D721Med (cell line): ENCODE results near the gene IL17REL.

Experiments
- DNase-seq: peaks from one replicate; pipeline ENCODE4 v3.0.0; 2011; ENCODE audit warnings: low spot score; ENCODE audit not compliant: insufficient read length
- FAIRE-seq: peaks from 2 replicates; lab custom pipeline; 2011; peaks lifted over from hg19 to GRCh38; lab: Jason Lieb, UNC
- TF ChIP-seq, protein P1 (sequence below): IDR thresholded peaks from 2 replicates; pipeline ENCODE4 v1.5.1; 2012; ENCODE audit warnings: mild to moderate bottlenecking, control low read depth; ENCODE audit not compliant: insufficient read depth; ENCODE audit errors: missing control alignments

IL17REL gene

DNA sequence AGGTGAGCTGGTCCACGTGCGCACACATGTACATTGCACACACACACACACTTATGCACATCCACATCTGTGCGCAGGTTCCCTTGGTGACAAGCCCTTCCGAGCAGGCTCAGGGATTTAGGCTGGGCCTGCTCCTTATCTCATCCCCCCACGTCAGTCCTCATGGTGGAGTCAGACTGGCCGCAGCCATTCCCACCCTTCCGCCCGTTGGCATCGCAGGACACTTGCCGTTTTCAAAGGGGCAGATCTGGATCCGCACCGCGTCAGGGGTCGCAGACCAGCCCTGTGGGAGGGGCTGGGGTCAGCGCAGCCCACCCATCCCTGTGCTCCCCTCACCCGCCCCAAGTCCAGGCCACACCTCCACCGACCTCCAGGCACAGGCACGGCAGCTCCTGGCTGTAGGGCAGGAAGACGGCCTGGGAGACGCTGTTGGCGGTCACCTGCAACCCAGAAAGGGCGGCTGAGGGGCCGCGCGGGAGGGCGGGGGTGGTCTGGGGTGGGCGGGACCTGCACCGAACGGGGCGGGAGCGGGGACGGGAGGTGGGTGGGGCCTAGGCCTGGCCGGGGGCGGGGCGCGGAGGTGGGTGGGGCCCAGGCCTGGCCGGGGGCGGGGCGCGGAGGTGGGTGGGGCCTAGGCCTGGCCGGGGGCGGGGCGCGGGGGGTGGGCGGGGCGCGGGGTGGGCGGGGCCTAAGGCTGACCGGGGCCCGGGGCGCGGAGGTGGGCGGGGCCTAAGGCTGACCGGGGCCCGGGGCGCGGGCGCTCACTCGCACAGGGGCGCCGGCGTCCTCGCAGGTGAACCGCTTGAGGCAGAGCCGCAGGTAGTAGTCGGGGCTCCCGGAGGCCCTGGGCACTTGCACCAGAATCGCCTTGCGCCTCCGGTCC lies 13.3 kb downstream of the IL17REL start:
- FAIRE-seq (no peak), DNase-seq (no peak)
- TF ChIP-seq, protein P1, sequence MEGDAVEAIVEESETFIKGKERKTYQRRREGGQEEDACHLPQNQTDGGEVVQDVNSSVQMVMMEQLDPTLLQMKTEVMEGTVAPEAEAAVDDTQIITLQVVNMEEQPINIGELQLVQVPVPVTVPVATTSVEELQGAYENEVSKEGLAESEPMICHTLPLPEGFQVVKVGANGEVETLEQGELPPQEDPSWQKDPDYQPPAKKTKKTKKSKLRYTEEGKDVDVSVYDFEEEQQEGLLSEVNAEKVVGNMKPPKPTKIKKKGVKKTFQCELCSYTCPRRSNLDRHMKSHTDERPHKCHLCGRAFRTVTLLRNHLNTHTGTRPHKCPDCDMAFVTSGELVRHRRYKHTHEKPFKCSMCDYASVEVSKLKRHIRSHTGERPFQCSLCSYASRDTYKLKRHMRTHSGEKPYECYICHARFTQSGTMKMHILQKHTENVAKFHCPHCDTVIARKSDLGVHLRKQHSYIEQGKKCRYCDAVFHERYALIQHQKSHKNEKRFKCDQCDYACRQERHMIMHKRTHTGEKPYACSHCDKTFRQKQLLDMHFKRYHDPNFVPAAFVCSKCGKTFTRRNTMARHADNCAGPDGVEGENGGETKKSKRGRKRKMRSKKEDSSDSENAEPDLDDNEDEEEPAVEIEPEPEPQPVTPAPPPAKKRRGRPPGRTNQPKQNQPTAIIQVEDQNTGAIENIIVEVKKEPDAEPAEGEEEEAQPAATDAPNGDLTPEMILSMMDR, result no peak

DNA sequence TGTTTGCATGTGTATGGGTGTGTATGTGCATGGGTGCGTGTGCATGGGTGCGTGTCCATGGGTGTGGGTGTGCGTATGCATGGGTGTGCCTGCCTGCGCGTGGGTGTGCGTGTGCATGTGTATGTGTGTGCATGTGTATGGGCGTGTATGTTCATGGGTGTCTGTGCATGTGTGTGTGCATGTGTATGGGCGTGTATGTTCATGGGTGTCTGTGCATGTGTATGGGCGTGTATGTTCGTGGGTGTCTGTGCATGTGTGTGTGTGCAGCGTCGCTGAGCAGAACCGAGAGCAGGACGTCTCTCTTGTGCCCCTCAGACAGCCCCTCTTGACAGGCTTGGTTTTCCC lies 13.9 kb downstream of the IL17REL start:
- no peak for FAIRE-seq
- TF ChIP-seq, protein P1, result no peak
- no peak for DNase-seq

DNA sequence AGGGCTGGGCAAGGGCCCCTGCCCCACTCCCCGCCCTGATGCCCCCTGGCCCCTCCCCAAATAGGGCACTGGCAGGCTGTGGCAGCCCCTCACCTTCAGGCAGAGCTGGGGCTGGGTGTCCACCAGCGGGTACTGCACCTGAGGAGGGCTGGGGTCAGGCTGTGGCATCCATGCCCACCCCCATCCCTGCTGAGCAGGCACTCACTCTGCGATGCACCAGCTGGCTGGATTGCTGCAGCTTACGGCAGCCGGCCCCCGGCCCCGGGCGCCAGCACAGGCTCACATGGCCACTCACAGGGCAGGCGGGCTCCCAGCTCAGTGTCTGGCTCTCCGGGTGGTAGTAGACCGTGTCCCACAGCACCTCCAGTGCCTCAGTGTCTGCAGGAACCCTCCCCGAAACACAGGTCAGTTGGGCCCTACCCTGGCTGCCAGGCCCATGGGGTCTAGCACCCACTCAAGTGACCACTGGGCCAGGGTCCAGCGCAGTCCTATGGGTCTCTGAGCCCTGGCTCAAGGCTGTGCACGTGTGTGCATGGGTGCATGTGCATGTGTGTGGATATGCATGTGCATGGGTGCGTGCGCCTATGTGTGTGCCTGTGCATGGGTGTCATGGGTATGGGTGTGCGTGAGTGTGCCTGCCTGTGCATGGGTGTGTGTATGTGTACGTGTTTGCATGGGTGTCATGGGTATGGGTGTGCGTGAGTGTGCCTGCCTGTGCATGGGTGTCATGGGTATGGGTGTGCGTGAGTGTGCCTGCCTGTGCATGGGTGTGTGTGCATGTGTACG lies 14.4 kb downstream of the IL17REL start:
- no peak for DNase-seq
- no peak for FAIRE-seq
- TF ChIP-seq, protein P1, result no peak

DNA sequence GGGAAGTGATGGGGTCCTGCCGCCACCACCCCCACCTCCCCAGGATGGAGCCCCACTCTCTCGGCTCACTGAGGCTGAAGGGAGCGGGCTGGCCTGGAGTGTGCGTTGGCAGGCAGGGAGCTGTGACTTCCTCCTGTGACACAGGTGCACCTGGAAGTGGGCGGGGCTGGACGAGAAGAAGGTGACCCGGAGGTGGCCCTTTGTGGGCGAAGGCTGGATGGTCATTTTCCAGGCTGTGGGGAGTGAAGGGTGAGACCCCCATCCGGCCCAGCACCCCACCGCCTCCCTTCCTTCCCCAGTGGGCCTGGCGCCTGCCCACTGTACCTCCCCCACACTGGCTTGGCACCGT lies 15.3 kb downstream of the IL17REL start:
- no peak for FAIRE-seq
- no peak for DNase-seq
- TF ChIP-seq, protein P1, result no peak

DNA sequence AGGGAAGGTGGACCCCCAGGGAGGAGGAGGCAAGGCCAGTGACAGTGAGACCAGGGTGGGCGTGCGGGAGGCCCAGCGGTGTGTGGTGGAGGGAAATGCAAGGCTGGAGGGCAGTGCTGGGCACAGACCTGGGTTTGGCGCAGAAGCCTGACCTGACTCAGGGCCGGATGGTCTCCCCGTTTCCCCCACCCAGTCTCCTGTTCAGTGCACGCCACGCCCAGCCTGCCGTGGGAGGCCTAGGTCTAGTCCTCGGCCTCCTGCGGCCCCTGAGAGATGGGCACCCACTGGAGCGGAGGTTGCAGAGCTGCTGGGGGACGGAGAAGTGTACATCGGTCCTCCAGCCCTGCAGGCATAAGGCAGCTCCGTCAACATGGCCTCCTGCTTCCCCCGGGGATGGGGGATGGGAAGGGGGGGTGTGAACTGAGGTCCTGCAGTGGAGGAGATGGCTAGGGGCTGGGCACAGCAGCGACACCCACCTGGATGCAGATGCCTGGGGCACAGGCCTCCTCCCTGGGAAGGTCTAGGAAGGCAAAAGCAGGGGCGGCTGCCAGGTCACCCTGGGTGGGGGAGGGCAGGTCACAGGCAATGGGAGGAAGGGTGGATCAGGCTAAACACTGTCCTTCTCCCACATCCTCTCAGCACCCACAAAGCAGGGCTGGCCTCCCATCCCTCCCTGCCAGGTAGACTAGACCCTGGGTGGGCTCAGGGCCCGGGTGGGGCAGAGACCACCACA lies 15.9 kb downstream of the IL17REL start:
- DNase-seq, result no peak
- no peak for FAIRE-seq
- TF ChIP-seq, protein P1, result no peak

DNA sequence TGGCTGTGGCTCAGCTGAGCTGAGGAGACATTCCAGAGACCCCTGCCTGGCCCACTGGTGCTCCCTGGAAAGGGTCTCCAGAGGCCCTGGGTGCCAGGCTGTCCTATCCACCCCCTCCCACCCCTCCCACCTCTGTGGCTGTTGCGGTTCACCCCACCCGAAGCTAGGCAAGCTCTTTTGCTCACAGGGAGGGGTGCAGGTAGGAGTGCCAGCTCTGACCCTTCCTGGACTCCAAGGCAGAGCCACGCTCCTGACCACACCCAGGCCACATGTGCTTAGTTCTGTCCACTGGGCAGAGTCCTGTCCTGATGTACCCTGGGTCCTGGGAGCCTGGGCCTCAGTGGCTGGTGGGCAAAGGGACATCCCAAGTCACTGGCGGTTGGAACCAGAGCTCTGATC lies 16.4 kb downstream of the IL17REL start:
- TF ChIP-seq, protein P1, result no peak
- FAIRE-seq (no peak), DNase-seq (no peak)
